Lung (tissue), 12 donors: ENCODE data around the gene PPP1R1B. TPM values are rescaled to one million over a fixed set of nuclear protein-coding genes. Genes with fewer than 3 reads are reported as not detected.

Experiments
- ATAC-seq: fragments of 200-7000 bp; cut with Tn5 transposase; one replicate; pipeline ENCODE4 v1.9.1; 2020; ENCODE audit warnings: moderate number of reproducible peaks; ENCODE audit not compliant: insufficient read depth, low FRiP score
- DNase-seq, 3 donors: peaks; one replicate each; pipeline ENCODE4 v3.0.0-alpha.2; 2013 to 2017
- H3K27ac ChIP-seq, 2 donors: one replicate each; pipeline ENCODE4 v1.5.1; 2013; ENCODE audit warnings: mild to moderate bottlenecking in 2 of 2, moderate library complexity in 2 of 2, control low read depth in 1 of 2, inconsistent platforms in 1 of 2, low read depth in 1 of 2, low read length in 1 of 2
- H3K27me3 ChIP-seq, 3 donors: one replicate each; pipeline ENCODE4 v1.5.1; 2013; ENCODE audit warnings: low read length in 2 of 3; ENCODE audit not compliant: control insufficient read depth in 3 of 3, insufficient read depth in 3 of 3
- H3K36me3 ChIP-seq, 4 donors: one replicate each; pipeline ENCODE4 v1.5.1; 2013; ENCODE audit warnings: low read length in 4 of 4, mild to moderate bottlenecking in 1 of 4, moderate library complexity in 1 of 4; ENCODE audit not compliant: control insufficient read depth in 4 of 4, insufficient read depth in 4 of 4
- H3K4me1 ChIP-seq, 5 donors: one replicate each; pipeline ENCODE4 v1.5.1; 2013; ENCODE audit warnings: low read length in 5 of 5, mild to moderate bottlenecking in 2 of 5, moderate library complexity in 1 of 5; ENCODE audit not compliant: control insufficient read depth in 5 of 5, insufficient read depth in 5 of 5
- H3K4me3 ChIP-seq: one replicate; pipeline ENCODE4 v1.5.1; 2013; ENCODE audit warnings: mild to moderate bottlenecking, control low read depth, moderate library complexity
- H3K9ac ChIP-seq, 2 donors: one replicate each; pipeline ENCODE4 v1.5.1; 2013; ENCODE audit warnings: low read length in 2 of 2, control low read depth in 1 of 2; ENCODE audit not compliant: insufficient read depth in 1 of 2
- H3K9me3 ChIP-seq, 4 donors: one replicate each; pipeline ENCODE4 v1.5.1; 2013; ENCODE audit warnings: low read length in 3 of 4, mild to moderate bottlenecking in 1 of 4, moderate library complexity in 1 of 4; ENCODE audit not compliant: control insufficient read depth in 4 of 4, insufficient read depth in 3 of 4
- CTCF ChIP-seq: IDR thresholded peaks from 2 replicates; pipeline ENCODE4 v1.5.1; 2012; ENCODE audit warnings: mild to moderate bottlenecking; ENCODE audit errors: control extremely low read depth, extremely low read depth
- WGBS, 2 donors: extraction: QIAGEN DNeasy Blood & Tissue Kit; methylation state at CpG; one replicate each; pipeline ENCODE4 v1.1.7; 2013; 5-methylcytosine and 5-hydroxymethylcytosine counted together
- polyA plus RNA-seq, 2 donors: library from polyadenylated mRNA; stranded (reverse); fragments of 200-250 nt; gene quantifications; one replicate each; pipeline ENCODE4 v1.2.1, GENCODE V29; 2013
- total RNA-seq, 2 donors: library from RNA; depleted of rRNA in 1 of 2; stranded (reverse); fragments of >200 nt in 1 of 2; gene quantifications; one replicate each; pipeline ENCODE4 v1.2.1, GENCODE V29; 2014 to 2021
- donor health status: control.
- donor health status: control.
- donor health status: Bipolar disorder and iron deficiency.
- donor health status: healthy.
- donor health status: DM: yes; HTN: yes; CAD: no.

The PPP1R1B gene
- total and polyA plus RNA-seq, 4 donors: 21.3 to 36.4 (median 24.8) TPM

GRCh38 chr17:39625198-39625785 is 1.5 kb upstream of the PPP1R1B start:
- Histone ChIP-seq H3K9ac (peak overlapping the region in 1 of 2 donors; percentile 2), H3K36me3 (no peaks in the 10 kb centered on the region), H3K27me3 (peaks cover 0 to 11% (median 3%) of the 10 kb centered on the region in 3 donors), H3K4me3 (no peak overlapping the region), H3K9me3 (no peaks in the 10 kb centered on the region), H3K4me1 (peaks cover 0 to 54% (median 21%) of the 10 kb centered on the region in 5 donors), H3K27ac (no peak overlapping the region)
- 55 to 84% methylated on average over 4 to 5 of the region's 5 CpGs for WGBS, 2 donors
- peak; percentile 55 to 95 (median 88) for DNase-seq
- TF ChIP-seq CTCF: no peak
- no peak for ATAC-seq

- ATAC-seq (no peak), DNase-seq (no peak)
- no peaks in the 10 kb centered on the region for H3K36me3 ChIP-seq
- peaks cover 0 to 11% (median 3%) of the 10 kb centered on the region in 3 donors for H3K27me3 ChIP-seq
- H3K9me3 ChIP-seq: no peaks in the 10 kb centered on the region
- TF ChIP-seq CTCF: no peak
- no peak overlapping the region for H3K27ac ChIP-seq
- no peak overlapping the region for H3K9ac ChIP-seq
- 6 to 8% methylated on average over 50 to 72 of the region's 72 CpGs for WGBS, 2 donors
- peaks cover 0 to 52% (median 22%) of the 10 kb centered on the region in 5 donors for H3K4me1 ChIP-seq
- no peak overlapping the region for H3K4me3 ChIP-seq
Measured at GRCh38 chr17:39627047-39627711, 427 bp downstream of the PPP1R1B start.

- Histone ChIP-seq H3K4me3 (no peak overlapping the region), H3K36me3 (no peaks in the 10 kb centered on the region), H3K9me3 (no peaks in the 10 kb centered on the region), H3K4me1 (peaks cover 0 to 50% (median 22%) of the 10 kb centered on the region in 5 donors), H3K27ac (no peak overlapping the region), H3K9ac (peak overlapping the region in 1 of 2 donors; percentile 7), H3K27me3 (peaks cover 0 to 11% (median 3%) of the 10 kb centered on the region in 3 donors)
- no peak for ATAC-seq
- no peak for TF ChIP-seq CTCF
- WGBS, 2 donors: 61 to 70% methylated on average over 16 of the region's 16 CpGs
- DNase-seq: no peak
Measured at GRCh38 chr17:39627712-39628516, 1.2 kb downstream of the PPP1R1B start.
